HG03342 (cell line): ENCODE measurements around the gene PLBD2.
"Not testable (repeated sequence)": the region's sequence is repeated elsewhere in the genome, so short reads cannot be mapped to it uniquely, and the experiment has no call there.

Experiments used
- ATAC-seq: cut with Tn5 transposase; IDR thresholded peaks from one replicate; pipeline ENCODE4 v1.9.1; 2021; ENCODE audit warnings: mild to moderate bottlenecking, moderate library complexity; ENCODE audit not compliant: unreplicated experiment

PLBD2 gene

DNA sequence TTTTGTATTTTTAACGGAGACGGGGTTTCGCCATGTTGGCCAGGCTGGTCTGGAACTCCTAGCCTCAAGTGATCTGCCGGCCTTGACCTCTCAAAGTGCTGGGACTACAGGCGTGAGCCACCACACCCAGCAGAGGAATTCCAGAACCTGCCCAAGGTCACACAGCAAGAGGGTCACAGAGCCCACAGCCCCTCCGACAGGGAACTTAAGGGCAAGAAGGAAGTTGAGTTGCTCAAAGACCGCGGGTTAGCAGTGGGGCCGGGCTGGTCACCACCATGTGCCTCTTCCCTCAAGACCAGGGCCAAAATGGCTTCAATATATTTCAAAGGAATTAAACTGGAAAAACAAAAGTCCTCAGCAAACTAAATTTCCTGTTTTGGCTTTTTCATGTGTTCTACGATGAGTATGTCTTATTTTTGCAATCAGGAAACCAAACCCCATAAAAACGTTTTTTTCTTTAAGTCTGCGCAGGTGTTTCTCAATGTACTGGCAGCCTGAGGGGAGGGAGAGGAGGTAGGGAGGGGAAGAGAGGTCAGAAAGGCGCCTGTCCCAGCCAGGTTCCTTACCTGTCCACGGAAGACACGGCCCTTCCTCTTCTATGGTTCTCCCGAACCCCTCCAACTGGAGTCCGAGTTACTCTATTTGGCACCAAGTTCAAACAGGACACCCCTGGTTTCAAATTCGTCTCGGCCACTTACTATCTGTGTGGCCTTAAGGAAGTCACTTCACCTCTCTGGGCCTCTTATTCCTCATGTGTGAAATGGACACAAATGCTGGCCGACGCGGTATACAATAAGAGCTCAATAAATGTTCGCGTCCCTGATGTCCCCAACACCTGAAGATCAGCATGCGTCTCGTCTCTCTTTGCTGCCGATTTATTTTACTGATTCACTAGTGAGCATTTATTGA lies 24.3 kb upstream of the PLBD2 start:
- ATAC-seq, result peak; percentile 22

DNA sequence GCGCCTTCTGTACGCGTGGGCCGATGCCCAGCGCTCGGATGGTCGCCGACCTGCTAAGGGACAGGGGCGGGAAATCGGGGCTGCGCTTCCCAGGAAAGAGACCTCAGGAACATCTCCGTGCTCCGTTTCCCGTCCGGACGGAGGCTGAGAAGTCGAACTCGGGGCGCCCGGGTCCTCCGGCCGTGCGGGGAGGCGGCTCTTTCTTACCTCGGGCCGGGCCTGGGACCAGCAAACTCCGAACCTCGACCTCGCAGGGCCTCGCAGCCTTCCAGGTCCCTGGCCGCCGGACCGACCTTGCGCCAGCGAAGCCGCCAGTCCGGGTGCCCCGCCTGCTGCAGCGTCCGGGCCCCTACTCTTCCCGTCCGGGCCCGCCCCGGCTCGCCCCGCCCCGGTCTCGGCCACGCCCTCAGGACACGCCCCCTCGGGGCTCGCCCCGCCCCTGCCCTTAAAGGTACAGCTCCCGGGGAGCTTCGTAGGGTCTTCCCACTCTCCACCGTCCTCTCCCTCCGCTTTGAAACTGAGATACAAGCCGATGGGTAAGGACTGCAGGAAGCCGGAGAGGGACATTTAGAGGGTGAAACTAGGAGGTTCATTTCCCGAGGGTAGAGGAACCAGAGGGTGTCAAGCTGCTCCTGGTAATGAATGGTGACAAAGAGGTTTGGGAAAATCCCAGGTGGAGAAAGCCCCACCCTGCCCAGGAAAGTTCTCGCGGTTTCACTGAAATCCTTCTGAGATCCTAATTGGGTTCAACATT lies 23.4 kb upstream of the PLBD2 start, which contains the start of gene SLC8B1:
Gene SLC8B1 (minus strand): TSS at position 324 of the 754 bp plus-strand sequence. CDS start 2,231 bp downstream, outside the sequence.
- peak; percentile 96 for ATAC-seq

DNA sequence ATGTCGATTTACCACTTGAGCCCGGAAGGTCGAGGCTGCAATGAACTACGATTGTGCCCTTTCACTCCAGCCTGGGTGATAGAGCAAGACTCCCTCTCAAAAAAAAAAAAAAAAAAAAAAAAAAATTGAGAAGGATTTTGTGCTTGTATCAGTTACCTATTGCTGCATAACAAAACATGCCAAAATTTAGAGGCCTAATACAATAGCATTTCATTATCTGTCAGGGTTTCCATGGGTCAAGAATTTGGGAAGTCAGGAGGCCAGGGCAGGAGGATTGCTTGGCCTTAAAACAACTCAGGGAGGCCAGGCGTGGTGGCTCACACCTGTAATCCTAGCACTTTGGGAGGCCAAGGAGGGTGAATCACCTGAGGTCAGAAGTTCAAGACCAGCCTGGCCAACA lies 18.8 kb upstream of the PLBD2 start:
- ATAC-seq, result no peak

DNA sequence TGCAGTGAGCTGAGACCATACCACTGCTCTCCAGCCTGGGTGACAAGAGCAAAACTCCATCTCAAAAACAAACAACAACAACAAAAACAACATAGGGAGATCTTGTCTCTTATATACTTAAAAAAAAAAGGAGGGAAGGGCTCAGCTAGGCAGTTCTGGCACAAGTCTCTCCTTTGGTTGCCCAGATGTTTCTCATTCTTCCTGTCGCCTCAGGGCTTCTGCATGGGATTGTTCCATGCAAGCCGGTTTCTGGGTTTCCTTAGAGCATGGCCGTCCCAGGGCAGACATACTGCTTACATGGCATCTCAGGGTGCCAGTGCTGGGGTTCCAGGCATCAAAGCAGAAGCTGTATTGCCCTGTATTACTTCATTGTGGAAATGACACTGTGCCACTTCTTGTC lies 18.3 kb upstream of the PLBD2 start:
- no peak for ATAC-seq

DNA sequence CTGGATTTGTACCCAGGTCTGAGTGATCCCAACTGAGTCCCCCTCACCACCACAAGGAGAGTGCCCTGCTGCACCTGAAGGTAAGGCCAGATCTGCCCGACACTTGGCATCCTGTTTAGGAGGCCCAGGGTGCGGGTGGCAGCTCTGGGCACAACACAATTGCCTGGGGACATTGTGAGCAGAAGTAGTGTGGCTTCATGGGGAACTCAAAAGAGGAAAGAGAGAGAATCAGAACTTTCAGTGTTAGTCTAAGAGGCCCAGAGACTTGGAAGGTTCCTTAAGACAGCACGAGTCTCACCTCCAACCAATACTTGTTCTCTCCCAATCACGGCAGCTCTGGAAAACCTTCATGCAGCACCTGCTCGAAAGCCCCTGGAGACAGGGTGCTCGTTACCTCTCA lies 16.9 kb upstream of the PLBD2 start:
- no peak for ATAC-seq

DNA sequence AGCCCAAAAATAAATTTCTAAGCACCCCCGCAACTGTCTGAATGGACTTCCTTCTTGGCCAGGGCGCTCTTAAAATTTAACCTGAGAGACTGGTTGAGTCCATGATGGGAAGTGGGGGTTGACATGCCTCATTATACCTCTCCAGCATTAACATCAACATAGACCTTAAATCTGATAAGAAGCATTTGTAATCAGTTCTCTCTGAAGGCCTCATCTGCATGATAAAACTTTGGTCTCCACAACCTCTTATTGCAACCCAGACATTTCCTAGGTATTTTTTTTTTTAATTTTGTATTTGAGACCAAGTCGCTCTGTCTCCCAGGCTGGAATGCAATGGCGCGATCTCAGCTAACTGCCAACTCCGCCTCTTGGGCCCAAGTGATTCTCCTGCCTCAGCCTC lies 13.1 kb upstream of the PLBD2 start:
- no peak for ATAC-seq

DNA sequence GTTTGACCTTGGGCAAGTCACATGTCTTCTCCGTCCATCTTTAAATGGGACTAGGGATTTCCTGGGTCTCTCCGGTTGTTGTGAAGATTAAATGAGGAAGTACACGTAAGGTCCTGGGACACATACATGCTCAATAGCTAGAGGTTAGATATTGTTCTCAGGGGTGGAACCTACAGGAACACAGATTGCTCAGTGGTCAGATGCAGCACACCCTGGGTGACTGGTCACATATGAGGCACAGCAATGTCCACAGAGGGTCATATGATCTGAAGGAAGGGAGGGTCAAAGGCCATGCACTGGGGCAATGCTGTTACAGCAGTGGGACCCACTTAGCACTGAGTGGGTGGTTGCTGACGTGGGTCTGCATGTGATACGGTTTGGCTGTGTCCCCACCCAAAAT lies 12.0 kb upstream of the PLBD2 start:
- ATAC-seq, result no peak

DNA sequence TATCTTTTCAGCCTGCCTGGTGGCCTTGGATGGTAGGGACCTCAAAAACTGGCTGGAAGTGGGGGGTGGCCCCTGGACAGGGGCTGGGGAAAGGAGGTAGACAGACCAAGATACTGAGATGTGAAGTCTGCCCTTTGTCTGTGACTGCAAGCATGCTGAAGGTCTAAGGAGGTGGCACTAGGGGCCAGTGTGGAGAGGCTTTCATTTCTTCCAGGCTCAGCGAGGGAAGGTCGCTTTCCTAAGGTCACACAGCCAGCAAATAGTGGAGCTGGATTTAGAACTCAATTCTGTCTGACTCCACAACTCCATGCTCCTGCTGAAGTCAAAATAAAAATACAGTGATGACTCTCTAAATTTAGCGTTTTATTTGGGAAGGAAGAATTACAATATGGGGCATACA lies 11.3 kb upstream of the PLBD2 start:
- ATAC-seq, result no peak

DNA sequence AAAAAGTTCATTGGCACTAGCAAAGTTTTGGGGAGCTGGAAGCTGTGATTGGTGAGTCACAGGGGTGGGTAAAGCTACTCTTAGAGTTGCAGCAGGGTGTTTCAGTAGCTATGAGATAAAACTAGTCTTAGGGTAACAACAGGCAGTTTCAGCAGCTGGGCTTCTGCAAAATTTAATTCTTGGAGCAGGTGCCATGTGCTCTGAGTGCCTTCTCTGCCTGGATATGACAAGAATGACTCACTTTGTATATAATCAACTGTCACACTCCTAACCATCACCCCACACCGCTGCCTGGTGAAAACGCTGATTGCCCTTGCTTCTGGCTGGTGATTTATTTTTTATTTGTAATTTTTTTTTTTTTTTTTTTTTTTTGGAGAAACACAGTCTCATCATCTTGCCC lies 10.5 kb upstream of the PLBD2 start:
- ATAC-seq, result no peak

DNA sequence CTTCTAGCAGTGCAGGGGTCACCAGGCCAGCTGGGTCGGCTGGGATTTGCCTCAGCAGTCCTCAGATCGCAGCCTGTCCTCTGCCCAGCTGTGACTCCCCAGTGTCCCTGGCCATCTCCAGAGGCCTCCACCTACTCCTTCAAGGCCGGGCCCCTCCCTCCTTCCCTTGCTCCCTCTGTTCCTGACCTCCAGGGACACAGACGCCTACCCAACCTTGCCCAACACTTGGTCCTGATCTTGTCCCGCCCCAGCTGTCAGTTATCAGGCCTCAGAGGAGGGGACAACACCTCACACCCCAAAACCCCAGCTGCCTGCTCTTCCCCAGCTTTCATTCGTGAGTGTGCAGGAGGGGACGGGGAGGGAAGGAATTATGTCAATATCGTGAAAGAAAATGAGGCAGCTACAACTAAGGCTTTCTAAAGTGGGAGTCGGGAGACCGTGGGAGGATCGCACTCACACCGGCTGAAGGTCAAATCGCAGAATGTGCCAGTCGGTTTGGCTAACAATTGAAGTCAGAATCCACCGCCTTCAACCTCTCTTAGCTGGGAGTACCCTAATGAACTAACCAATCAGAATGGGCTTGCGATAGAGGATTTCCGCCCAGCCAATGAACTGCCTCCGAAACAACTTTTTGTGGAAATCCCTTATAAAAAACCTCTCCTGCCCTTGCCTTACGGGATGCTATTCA lies 9.4 kb upstream of the PLBD2 start:
- no peak for ATAC-seq

DNA sequence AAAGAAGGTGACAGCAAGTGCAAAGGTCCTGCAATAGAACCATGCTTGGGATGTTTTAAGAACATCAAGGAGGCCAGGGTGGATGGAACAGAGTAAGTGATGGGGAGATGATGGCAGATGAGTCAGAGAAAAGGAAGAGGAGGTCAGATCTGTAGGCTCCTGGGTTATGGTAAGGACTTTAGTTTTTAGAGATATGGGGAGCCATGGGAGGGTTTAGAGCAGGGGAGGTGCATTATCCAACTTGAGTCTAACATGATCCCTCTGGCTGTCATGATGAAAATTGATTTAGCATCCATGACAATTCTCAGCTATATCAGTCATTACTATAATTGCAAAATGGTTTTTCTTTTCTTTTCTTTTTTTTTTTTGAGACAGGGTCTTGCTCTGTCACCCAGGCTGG lies 7.3 kb upstream of the PLBD2 start:
- ATAC-seq, result no peak

DNA sequence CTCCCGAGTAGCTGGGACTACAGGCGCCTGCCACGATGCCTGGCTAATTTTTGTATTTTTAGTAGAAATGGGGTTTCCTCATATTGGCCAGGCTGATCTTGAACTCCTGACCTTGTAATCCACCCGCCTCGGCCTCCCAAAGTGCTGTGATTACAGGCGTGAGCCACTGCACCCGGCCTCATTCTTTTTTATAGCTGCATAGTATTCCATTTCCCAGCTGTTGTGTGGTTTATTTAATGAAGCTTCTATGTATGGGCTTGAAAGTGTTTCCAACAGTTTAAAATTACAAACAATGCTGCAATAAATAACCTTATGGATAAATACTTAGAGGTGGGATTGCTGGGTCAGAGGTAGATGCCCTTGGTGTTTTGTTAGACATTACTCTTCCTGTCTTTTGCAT lies 4.2 kb upstream of the PLBD2 start:
- ATAC-seq, result not testable (repeated sequence)

DNA sequence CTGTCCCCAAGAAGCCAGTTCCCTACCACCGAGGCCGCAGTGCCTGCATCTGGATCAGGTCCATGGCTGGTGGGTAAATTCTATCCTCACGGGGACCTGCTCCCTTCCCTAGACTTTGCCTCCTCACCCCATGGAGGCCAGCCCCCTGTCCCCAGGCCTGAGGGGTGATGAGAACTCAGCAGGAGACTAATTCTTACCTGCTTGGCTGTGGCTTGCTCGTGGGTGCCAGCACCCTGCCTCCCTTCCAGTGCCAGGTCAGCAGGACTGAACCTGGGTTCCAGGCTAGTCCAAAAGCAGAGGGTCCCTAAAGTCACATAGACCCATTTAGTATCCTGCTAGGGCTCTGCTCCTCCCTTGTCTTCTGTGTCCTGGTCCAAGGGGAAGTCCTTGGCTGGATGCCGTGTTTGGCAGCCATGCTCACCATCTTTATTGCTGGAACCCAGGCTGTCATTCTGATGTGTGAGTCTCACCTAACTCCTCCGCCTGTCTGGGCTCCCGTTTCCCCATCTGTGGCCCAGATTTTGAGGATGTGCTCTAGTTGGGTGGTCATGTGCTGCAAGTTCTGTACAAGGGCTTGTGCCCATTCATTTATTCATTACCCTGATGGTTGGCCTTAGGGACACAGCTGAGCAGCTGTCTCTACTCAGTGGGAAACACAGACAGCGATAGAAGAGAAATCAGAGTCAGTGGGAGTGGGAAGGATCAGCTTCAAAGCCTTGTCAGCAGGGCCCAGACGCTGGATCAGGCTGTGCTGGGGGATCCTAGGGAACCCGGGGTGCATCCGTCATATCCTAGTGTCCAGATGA lies 949 bp downstream of the PLBD2 start:
- peak; percentile 10 for ATAC-seq

DNA sequence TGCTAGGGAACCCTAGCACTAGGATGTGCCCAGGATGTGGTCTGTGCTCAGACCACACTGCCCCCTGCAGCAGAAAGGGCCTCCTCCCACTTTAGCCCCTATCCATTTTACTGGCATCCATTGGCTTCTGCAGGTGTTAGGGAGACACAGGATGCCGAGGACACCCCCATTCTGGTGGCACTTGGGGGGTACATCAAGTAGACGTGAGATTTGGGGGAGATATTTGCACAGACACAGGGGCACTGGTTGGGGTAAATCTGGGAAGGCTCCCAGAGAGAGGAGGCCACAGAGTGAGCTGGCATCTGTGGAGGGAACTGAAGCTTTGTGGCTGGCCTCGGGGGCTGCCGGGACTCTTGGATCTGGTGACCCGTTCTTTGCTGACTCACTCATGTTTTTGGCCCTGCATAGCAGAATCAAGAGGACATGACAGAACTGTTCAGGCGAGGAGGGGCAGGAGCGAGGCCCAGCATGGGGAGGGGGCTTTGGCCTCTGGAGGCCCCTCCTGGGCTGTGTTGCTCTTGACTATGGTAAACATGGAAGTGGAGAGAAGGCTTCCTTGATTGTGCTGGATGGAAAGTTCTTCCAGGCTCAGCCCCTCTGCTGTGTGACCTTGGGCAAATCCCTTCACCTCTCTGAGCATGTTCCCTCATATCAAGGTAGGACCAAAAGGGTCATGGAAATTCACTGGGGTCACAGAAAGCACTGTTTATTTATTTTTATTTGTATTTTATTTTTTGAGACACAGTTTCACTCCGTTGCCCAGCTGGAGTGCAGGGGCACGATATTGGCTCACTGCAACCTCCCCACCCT lies 1.8 kb downstream of the PLBD2 start:
- ATAC-seq, result no peak

DNA sequence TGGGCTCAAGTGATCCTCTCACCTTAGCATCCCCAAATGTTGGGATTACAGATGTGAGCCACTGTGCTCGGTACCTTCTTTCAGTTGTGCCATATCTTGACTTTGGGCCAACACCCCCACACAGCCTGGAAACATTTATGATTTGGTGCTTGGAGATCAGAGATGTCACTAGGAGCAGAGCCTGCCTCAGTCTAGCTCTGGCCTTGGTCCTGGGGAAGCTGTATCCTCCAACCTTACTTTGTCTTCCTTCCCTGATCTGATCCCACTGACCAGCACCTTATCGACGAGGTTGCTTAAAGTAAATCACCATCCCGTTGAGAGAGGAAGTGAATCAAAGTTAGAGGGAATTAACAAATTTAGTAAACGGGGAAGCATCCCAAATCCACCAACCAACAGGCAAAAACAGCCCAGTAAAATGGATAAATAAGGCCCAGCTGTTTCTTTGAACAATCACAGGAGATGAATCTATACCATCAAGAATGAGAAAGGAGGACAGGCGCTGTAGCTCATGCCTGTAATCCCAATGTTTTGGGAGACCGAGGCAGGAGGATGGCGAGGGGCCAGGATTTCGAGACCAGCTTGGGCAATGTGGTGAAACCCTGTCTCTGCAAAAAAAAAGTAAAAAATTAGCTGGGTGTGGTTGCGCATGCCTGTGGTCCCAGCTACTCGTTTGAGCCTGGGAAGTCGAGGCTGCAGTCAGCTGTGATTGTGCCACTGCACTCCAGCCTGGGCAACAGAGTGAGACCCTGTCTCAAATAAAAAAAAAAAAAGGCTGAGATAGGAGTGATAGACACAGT lies 3.4 kb downstream of the PLBD2 start:
- no peak for ATAC-seq

DNA sequence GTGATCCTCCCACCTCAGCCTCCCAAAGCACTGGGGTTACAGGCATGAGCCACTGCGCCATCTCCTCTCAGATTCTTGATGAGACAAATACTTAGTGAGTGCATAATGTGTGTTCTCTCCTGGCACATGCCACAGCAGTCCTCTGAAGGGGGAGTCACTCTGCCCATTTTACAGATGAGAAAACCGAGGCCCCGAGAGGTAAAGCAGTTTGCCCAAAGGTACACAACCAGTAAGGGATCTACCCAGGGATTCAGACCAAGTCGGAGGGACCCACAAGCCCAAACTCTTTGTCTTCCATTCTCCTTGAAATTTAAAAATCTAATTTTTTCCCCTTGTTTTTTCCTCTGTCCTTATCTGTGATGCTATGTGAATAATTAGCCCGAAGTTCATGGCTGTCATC lies 6.3 kb downstream of the PLBD2 start:
- ATAC-seq, result no peak

DNA sequence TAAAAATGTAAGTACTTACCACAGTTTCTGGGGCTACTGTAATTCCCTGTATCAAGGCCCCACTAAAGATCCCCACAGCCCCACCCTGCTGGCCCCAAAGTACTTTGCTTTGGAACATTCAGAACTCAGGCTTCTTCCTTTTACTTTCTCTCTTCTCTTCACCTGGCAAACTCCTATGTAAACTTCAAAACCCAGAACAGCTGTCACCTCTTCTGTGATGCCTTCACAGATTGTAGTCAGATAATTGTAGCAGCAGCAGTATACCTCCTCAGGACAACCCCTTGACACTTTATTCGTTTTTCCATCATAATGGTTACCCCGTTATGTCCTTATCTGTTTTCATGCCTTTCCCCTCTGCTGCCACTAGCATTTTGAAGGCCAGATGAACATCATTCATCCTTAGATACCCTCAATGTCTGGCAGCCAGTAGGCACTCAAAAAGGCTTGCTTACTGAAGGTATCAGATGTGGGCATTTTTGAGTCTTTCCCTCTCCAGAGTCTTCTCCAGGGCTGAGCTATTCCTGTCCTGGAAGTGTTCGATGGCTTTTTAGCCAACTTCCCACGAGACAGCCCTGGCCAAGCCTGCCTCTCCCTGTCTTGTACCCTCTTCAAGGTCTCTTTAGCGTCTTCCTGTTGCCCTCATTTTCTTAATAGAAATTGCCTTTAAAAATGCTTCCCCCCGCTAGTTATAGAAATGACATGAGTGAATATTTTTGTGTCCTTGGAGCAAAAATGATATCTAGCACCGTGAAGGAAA lies 7.4 kb downstream of the PLBD2 start:
- no peak for ATAC-seq

DNA sequence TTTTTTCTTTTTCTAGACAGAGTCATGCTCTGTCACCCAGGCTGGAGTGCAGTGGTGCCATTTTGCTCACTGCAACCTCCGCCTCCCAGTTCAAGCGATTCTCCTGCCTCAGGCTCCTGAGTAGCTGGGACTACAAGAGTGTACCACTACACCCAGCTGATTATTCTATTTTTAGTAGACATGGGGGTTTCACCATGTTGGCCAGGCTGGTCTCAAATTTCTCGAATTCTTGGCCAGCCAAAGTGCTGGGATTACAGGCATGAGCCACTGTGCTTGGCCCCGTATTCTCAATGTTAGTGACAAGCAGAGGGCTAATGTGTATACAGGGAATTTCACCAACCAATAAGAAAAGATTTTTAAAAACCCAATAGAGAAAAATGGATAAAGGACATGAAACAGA lies 8.4 kb downstream of the PLBD2 start:
- ATAC-seq, result no peak
